ENCODE measurements around the gene CFLAR.

The CFLAR gene

GRCh38 chr2:201111096-201111495, 4.9 kb upstream of the CFLAR start:
- no peak for TF ChIP-seq CTCF (conservative IDR thresholded peaks at IDR 0.05)
- H3K27ac ChIP-seq: no peak overlapping the region

GRCh38 chr2:201114350-201114749, 1.6 kb upstream of the CFLAR start:
- H3K27ac ChIP-seq: no peak overlapping the region
- TF ChIP-seq CTCF (conservative IDR thresholded peaks at IDR 0.05): no peak

GRCh38 chr2:201114846-201115245, 1.1 kb upstream of the CFLAR start:
- TF ChIP-seq CTCF (conservative IDR thresholded peaks at IDR 0.05): no peak
- no peak overlapping the region for H3K27ac ChIP-seq

- H3K27ac ChIP-seq: peak overlapping the region; percentile 98
- TF ChIP-seq CTCF (conservative IDR thresholded peaks at IDR 0.05): no peak
These were observed 1.2 kb downstream of the CFLAR start for GRCh38 chr2:201116959-201117734.

- peak overlapping the region; percentile 98 for H3K27ac ChIP-seq
These were observed 1.8 kb downstream of the CFLAR start for GRCh38 chr2:201117735-201118094.

GRCh38 chr2:201118121-201118960, 2.4 kb downstream of the CFLAR start:
- peak overlapping the region; percentile 98 for H3K27ac ChIP-seq
- TF ChIP-seq CTCF (conservative IDR thresholded peaks at IDR 0.05): peak; percentile 59

- peak overlapping the region; percentile 98 for H3K27ac ChIP-seq
- TF ChIP-seq CTCF (conservative IDR thresholded peaks at IDR 0.05): no peak
These were observed 3.2 kb downstream of the CFLAR start for GRCh38 chr2:201118961-201119854.
